ENCODE measurements around the gene CT45A8. TPM values are rescaled to one million over a fixed set of nuclear protein-coding genes. Genes with fewer than 3 reads are reported as not detected.
"Not testable (repeated sequence)": the region's sequence is repeated elsewhere in the genome, so short reads cannot be mapped to it uniquely, and the experiment has no call there.

CT45A8 gene
- total and polyA plus RNA-seq, 9 donors: not detected

DNA sequence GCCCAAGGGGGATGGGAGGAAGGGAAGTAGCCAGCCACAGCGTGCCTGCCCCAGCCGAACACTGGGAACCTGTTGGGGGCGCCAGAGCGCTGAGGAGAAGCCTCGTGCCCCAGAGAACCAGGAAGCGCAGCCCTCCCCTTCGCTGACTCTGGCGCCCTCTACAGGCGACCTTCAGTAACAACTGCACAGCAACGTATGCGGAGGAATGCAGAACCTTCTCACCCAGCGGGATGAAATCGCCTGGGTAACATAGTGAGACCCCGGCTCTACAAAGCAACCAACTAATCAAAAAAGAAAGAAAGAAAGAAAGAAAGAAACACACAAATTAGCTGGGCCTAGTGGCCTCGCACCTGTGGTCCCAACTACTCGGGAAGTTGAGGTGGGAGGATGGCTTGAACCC is 51.7 kb downstream of the CT45A8 start, which contains the start of gene CT45A6:
CT45A6 (minus strand) TSS at position 101 of the 400 bp plus-strand sequence. CDS start 3,794 bp downstream, outside the sequence.
- not testable (repeated sequence) for H3K27me3 ChIP-seq (ENCODE audit: control insufficient read depth, insufficient read depth, low read length); DNase-seq; H3K9me3 ChIP-seq (replicated peaks; ENCODE audit: control insufficient read depth, low read depth, low read length); H3K4me1 ChIP-seq (ENCODE audit: control insufficient read depth, insufficient read depth, low read length); H3K36me3 ChIP-seq (ENCODE audit: control insufficient read depth, insufficient read depth, low read length); H3K27ac ChIP-seq (ENCODE audit: low read length); H3K4me3 ChIP-seq (ENCODE audit: low read length)
- no CpG with 5 or more reads among the region's 16 CpGs for WGBS (ENCODE audit: insufficient coverage)

Other genes with a start within 250 kb of the CT45A8 start
- 0.13 TPM for gene CT45A1, start 140.9 kb downstream of the CT45A8 start, total RNA-seq
- gene CT45A1, start 140.9 kb downstream of the CT45A8 start, polyA plus RNA-seq (ENCODE audit: insufficient read depth in 1 of 8, insufficient read length in 8 of 8, low replicate concordance in 1 of 8): under 1 TPM in 4 of 8 donors, not detected in 4; 0.14 to 0.36 (median 0.31) TPM
- not detected for gene CT45A3, start 86.3 kb downstream of the CT45A8 start, total RNA-seq
- gene CT45A3, start 86.3 kb downstream of the CT45A8 start, polyA plus RNA-seq (ENCODE audit: insufficient read depth in 1 of 8, insufficient read length in 8 of 8, low replicate concordance in 1 of 8): under 1 TPM in 4 of 8 donors, not detected in 4; 0.18 to 0.38 (median 0.24) TPM
- 0.09 TPM for gene CT45A5, start 69.0 kb downstream of the CT45A8 start, total RNA-seq
- gene CT45A5, start 69.0 kb downstream of the CT45A8 start, polyA plus RNA-seq (ENCODE audit: insufficient read depth in 1 of 8, insufficient read length in 8 of 8, low replicate concordance in 1 of 8): 1 to 10 TPM in 1 of 8 donors, under 1 TPM in 3, not detected in 4; 0.26 to 1.6 (median 0.43) TPM
- not detected for gene CT45A6, start 51.8 kb downstream of the CT45A8 start, total RNA-seq
- under 1 TPM in 2 of 8 donors, not detected in 6; 0.57 to 0.78 TPM for gene CT45A6, start 51.8 kb downstream of the CT45A8 start, polyA plus RNA-seq (ENCODE audit: insufficient read depth in 1 of 8, insufficient read length in 8 of 8, low replicate concordance in 1 of 8)
- gene CT45A2, start 34.5 kb downstream of the CT45A8 start, total RNA-seq: not detected
- gene CT45A2, start 34.5 kb downstream of the CT45A8 start, polyA plus RNA-seq (ENCODE audit: insufficient read depth in 1 of 8, insufficient read length in 8 of 8, low replicate concordance in 1 of 8): under 1 TPM in 1 of 8 donors, not detected in 7; 0.17 TPM
- gene CT45A7, start 17.3 kb downstream of the CT45A8 start, total RNA-seq: not detected
- under 1 TPM in 2 of 8 donors, not detected in 6; 0.44 TPM for gene CT45A7, start 17.3 kb downstream of the CT45A8 start, polyA plus RNA-seq (ENCODE audit: insufficient read depth in 1 of 8, insufficient read length in 8 of 8, low replicate concordance in 1 of 8)
- not detected for gene CT45A9, start 17.3 kb upstream of the CT45A8 start, total RNA-seq
- gene CT45A9, start 17.3 kb upstream of the CT45A8 start, polyA plus RNA-seq (ENCODE audit: insufficient read depth in 1 of 8, insufficient read length in 8 of 8, low replicate concordance in 1 of 8): not detected
- not detected for gene CT45A10, start 38.9 kb upstream of the CT45A8 start, total RNA-seq
- not detected for gene CT45A10, start 38.9 kb upstream of the CT45A8 start, polyA plus RNA-seq (ENCODE audit: insufficient read depth in 1 of 8, insufficient read length in 8 of 8, low replicate concordance in 1 of 8)
- gene SAGE1, start 39.2 kb upstream of the CT45A8 start, total RNA-seq: not detected
- not detected for gene SAGE1, start 39.2 kb upstream of the CT45A8 start, polyA plus RNA-seq (ENCODE audit: insufficient read depth in 1 of 8, insufficient read length in 8 of 8, low replicate concordance in 1 of 8)
- 13.1 TPM for gene MMGT1, start 119.5 kb upstream of the CT45A8 start, total RNA-seq
- 10 to 100 TPM; 15.4 to 21.9 (median 16.7) TPM for gene MMGT1, start 119.5 kb upstream of the CT45A8 start, polyA plus RNA-seq (ENCODE audit: insufficient read depth in 1 of 8, insufficient read length in 8 of 8, low replicate concordance in 1 of 8)
- gene SLC9A6, start 130.9 kb upstream of the CT45A8 start, total RNA-seq: 7.7 TPM
- 1 to 10 TPM; 6.6 to 8.9 (median 7.0) TPM for gene SLC9A6, start 130.9 kb upstream of the CT45A8 start, polyA plus RNA-seq (ENCODE audit: insufficient read depth in 1 of 8, insufficient read length in 8 of 8, low replicate concordance in 1 of 8)

All from muscle of leg (tissue), 11 donors.